Fibroblast of lung (primary cell): ENCODE measurements around the gene PCDHGC4.

Source experiments
- CTCF ChIP-seq, 2 donors: IDR thresholded peaks in 1 of 2; conservative IDR thresholded peaks in 1 of 2; 1 replicate in 1 of 2; 2 replicates in 1 of 2; pipeline ENCODE4 v1.5.1; 2011 to 2012; ENCODE audit warnings: low read length in 2 of 2, control low read depth in 1 of 2, inconsistent platforms in 1 of 2, low read depth in 1 of 2, mild to moderate bottlenecking in 1 of 2
- EZH2 ChIP-seq: IDR thresholded peaks from 2 replicates; pipeline ENCODE4 v1.5.1; 2012; ENCODE audit warnings: low read length, control low read depth, mild to moderate bottlenecking; ENCODE audit errors: missing control alignments

DNA sequence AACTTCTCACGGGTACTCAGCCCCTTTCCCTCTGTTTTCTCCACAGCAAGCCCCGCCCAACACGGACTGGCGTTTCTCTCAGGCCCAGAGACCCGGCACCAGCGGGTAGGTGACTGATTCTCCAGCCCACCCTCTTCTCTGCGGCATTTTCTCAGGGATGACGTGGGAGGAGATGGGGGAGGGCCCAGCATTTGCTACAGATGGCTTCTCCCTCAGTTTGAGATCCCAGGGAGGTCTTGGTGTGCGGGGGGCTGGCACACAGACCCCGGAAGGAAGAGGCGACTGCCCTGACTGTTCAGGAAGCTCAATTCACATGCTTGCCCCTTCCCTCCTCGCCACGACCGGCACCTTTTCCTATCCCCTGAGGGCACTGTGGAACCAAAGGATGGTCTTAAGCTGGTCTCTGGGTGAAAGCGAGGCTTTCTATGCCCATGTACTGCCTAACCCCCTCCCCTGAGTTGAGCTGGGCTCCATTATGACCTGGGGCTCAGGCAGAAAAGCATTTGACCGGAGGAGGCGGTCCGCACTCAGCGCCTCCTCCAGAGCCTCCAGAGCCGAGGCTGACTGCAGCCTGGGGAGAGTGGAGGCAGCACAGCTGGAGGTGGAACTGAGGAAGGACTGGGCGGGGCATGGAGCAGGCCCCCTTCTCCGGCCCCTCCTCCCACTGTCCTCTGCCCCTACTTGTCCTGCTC lies 10.1 kb downstream of the PCDHGC4 start:
- TF ChIP-seq CTCF (conservative IDR thresholded peaks at IDR 0.05 in 1 of 2, IDR thresholded peaks at IDR 0.05 in 1 of 2; ENCODE audit: low read depth in 1 of 2, low read length in 2 of 2) (no peak), EZH2 (no peak)
